Measurements from ENCODE around the gene TRIM7. TPM values are rescaled to one million over a fixed set of nuclear protein-coding genes. Genes with fewer than 3 reads are reported as not detected.

TRIM7 gene
- total RNA-seq, 1 donor from 2014 or later = not detected

DNA sequence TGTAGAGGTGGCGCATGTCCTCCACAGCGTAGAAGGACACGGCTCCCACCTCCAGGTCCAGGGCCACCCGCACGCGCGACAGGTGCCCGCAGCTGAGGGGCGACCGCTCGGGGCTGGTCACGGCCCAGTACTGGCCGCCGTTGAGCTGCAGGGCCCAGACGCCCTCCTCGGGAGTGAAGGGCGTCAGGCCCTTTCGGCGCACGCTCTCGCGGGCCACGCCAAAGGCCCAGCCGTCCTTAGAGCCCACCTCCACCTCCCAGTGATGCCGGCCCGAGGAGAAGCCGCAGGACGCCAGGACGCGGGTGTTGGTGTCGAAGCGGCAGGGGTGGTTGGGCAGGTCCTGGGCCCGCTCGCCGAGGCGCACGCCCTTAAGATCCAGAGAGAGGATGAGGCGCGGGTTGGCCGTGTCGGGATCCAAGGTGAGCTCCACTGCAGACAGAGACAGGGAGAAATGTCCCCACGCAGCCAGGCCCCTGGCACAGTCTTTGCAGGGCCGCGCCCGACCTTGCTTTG is 9.7 kb downstream of the TRIM7 start:
- Mint-ChIP-seq H3K4me3 (no peak overlapping the region), H3K27me3 (ENCODE audit: low read depth) (peaks cover 59% of the 10 kb centered on the region), H3K9me3 (no peaks in the 10 kb centered on the region), H3K36me3 (ENCODE audit: low read depth) (no peaks in the 10 kb centered on the region), H3K4me1 (peaks cover 19% of the 10 kb centered on the region), H3K27ac (ENCODE audit: unreplicated experiment) (no peak overlapping the region)
- TF ChIP-seq, protein P1, sequence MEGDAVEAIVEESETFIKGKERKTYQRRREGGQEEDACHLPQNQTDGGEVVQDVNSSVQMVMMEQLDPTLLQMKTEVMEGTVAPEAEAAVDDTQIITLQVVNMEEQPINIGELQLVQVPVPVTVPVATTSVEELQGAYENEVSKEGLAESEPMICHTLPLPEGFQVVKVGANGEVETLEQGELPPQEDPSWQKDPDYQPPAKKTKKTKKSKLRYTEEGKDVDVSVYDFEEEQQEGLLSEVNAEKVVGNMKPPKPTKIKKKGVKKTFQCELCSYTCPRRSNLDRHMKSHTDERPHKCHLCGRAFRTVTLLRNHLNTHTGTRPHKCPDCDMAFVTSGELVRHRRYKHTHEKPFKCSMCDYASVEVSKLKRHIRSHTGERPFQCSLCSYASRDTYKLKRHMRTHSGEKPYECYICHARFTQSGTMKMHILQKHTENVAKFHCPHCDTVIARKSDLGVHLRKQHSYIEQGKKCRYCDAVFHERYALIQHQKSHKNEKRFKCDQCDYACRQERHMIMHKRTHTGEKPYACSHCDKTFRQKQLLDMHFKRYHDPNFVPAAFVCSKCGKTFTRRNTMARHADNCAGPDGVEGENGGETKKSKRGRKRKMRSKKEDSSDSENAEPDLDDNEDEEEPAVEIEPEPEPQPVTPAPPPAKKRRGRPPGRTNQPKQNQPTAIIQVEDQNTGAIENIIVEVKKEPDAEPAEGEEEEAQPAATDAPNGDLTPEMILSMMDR (conservative IDR thresholded peaks at IDR 0.05) = no peak
- no peak for DNase-seq (ENCODE audit: low read depth, low spot score)

DNA sequence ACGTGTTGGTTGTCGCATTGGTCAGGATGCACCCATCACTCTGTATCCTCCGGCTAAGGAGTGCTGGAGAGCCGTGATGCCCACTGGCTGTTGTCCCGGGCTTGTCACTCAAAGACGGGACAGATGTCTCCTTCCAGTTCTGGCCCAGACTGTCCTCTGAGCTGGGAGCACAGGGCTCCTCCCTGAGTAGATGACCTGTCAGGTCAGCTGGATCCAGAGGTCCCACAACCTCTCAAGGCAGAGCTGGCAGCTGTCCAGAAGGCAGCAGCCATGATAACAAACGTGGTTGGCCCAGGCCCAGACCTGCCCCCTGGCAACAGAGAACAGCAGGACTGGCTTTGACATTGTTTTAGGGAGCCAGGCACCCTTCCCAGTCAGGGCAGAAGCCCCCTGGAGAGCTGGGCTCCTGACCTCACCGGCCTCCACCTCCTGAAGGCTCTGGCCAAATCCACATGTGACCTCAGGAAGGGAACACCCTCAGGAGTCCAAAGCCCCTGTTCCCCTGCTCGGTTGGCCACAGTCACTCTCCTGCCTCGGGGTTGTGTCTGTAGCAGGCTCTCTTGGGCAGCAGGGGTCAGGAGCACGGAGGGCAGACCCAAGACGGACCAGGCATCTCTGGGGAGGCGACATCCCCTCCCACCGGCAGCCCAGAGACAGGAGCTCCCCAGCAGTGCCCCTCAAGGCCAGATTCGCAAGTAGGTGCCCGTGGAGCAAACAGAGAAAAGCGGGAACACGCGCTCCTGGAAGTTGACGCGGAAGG is 10.3 kb downstream of the TRIM7 start:
- no peaks in the 10 kb centered on the region for H3K9me3 Mint-ChIP-seq
- H3K27me3 Mint-ChIP-seq (ENCODE audit: low read depth) = peaks cover 59% of the 10 kb centered on the region

DNA sequence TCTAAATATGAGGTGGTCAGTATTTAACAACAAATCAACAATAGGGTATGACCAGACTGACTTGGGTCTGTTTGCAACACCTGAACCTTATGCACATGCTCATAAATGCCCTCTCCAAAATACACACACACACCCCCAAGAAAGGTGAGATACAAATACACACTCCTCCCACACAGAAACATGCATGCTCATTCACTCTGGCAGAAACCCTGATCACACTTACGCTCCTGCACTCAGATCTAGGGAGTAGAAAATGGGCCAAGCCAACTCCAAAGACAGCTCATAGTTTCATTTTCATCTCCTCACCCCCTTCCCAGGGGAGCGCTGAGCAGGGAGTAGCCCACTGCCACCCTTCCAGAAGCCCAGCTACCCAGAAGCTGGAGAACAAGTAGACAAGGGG is 11.3 kb downstream of the TRIM7 start:
- H3K9me3 Mint-ChIP-seq = peaks cover under 1% of the 10 kb centered on the region
- TF ChIP-seq, protein P1 (conservative IDR thresholded peaks at IDR 0.05) = no peak

More for the DNA sequence above, 10.3 kb downstream of the TRIM7 start:
- Mint-ChIP-seq H3K4me1 (peaks cover 19% of the 10 kb centered on the region), H3K36me3 (ENCODE audit: low read depth) (no peaks in the 10 kb centered on the region), H3K4me3 (no peak overlapping the region), H3K27ac (ENCODE audit: unreplicated experiment) (no peak overlapping the region)
- TF ChIP-seq, protein P1 (conservative IDR thresholded peaks at IDR 0.05) = no peak
- no peak for DNase-seq (ENCODE audit: low read depth, low spot score)

DNA sequence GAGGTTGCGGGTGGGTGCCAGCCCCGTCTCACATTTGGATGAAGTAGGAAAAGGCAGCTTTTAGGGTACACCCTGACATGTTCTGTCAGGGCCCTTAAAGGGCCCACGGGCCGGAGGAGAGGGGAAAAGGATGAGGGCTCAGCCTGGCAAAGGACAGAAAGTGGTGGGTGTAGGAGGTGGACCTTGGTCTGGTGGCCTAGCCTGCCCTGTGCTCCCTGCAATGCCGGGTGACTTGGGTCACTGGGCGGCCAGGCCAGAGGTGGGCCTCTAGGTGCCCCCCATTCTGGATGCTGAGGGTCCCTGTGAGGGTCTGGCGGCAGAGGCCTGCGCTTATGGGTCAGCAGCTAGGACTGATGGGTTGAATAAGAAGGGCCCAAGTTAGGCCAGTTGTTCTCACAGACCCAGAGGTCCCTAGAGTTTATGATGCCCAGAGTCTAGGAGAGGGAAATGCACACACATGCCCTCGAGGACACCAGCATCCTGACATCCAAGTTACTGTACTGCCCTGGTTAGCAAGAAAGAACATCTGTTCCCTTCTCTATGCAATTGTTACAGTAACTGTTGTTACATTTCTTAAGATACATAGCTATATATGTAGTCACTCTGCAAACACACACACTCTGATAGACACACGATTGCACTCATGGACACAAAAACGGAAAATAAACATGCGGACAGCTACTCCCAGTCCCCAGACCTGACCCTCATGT is 12.5 kb downstream of the TRIM7 start:
- H3K4me1 Mint-ChIP-seq = peaks cover 36% of the 10 kb centered on the region
- TF ChIP-seq, protein P1 (conservative IDR thresholded peaks at IDR 0.05) = no peak
- peaks cover 61% of the 10 kb centered on the region for H3K27me3 Mint-ChIP-seq (ENCODE audit: low read depth)
- peaks cover 3% of the 10 kb centered on the region for H3K9me3 Mint-ChIP-seq
- H3K36me3 Mint-ChIP-seq (ENCODE audit: low read depth) = peaks cover 14% of the 10 kb centered on the region
- peak overlapping the region; percentile 99 for H3K4me3 Mint-ChIP-seq
- DNase-seq (ENCODE audit: low read depth, low spot score) = no peak
- no peak overlapping the region for H3K27ac Mint-ChIP-seq (ENCODE audit: unreplicated experiment)

More for the DNA sequence above, 11.3 kb downstream of the TRIM7 start:
- no peak overlapping the region for H3K27ac Mint-ChIP-seq (ENCODE audit: unreplicated experiment)
- H3K27me3 Mint-ChIP-seq (ENCODE audit: low read depth) = peaks cover 57% of the 10 kb centered on the region
- no peak for DNase-seq (ENCODE audit: low read depth, low spot score)
- H3K36me3 Mint-ChIP-seq (ENCODE audit: low read depth) = peaks cover 5% of the 10 kb centered on the region
- peaks cover 24% of the 10 kb centered on the region for H3K4me1 Mint-ChIP-seq
- H3K4me3 Mint-ChIP-seq = peak overlapping the region; percentile 99

DNA sequence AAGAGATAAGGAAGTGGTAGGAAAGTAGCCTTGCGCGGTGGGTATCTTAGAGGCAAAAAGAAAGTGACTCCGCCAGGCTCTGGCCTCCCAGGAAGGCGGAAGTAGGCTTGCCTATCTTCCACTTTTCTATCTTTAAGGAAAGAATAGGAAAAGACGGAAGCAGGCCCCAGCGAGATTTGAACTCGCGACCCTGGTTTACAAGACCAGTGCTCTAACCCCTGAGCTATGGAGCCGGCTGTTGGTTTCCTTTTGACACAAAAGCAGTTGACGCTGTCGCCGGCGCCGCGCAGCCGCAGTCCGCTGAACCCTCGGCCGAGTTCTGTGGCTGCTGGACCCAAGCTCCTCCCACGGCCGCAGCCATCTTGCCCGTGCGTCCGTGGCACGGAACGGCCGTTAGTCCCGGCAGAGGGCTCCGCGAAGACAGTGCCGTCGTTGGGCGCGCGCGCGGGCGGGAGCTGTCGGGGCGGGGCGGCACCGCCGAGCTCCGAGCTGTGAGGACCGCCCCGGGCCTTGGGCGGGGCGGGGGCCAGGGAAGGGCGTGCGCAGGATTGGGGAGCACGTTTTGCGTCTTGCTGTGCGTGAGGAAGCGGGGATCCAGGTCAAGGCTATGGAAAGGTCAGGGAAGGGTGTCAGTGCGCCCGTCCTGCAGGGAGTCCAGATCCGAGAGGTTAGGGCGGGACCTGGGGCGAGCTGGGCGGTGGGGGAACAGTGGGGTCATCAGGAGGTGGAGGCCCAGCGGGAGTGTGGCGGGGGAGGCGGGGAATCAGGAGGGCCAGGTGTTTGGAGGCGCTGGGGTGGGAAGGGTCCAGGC is 13.3 kb downstream of the TRIM7 start:
- Mint-ChIP-seq H3K27ac (ENCODE audit: unreplicated experiment) (peak overlapping the region; percentile 5), H3K4me1 (peaks cover 37% of the 10 kb centered on the region), H3K27me3 (ENCODE audit: low read depth) (peaks cover 62% of the 10 kb centered on the region), H3K9me3 (peaks cover 3% of the 10 kb centered on the region), H3K4me3 (peak overlapping the region; percentile 99), H3K36me3 (ENCODE audit: low read depth) (peaks cover 15% of the 10 kb centered on the region)
- TF ChIP-seq, protein P1 (conservative IDR thresholded peaks at IDR 0.05) = no peak
- peak; percentile 97 for DNase-seq (ENCODE audit: low read depth, low spot score)
